HAP-1 (cell line): Measurements from ENCODE around the gene SOCS1.

Experiments used
- DNase-seq, 2 experiments: peaks; one replicate each; pipeline ENCODE4 v3.0.0-alpha.2; 2016 to 2020; ENCODE audit warnings: low spot score in 2 of 2
- H3K27me3 ChIP-seq: fragments of 250-450 bp; sonication (Bioruptor Pico); 2 replicates; pipeline ENCODE4 v1.5.1; 2020; ENCODE audit warnings: low read depth, mild to moderate bottlenecking, moderate library complexity
- H3K36me3 ChIP-seq: fragments of 250-450 bp; sonication (Bioruptor Pico); replicated peaks from 2 replicates; pipeline ENCODE4 v1.5.1; 2020; ENCODE audit warnings: mild to moderate bottlenecking
- H3K4me1 ChIP-seq: fragments of 250-450 bp; sonication (Bioruptor Pico); 2 replicates; pipeline ENCODE4 v1.5.1; 2020; ENCODE audit warnings: mild to moderate bottlenecking
- H3K4me3 ChIP-seq: fragments of 250-450 bp; sonication (Bioruptor Pico); 2 replicates; pipeline ENCODE4 v1.5.1; 2020; ENCODE audit warnings: mild to moderate bottlenecking, moderate library complexity
- H3K9me3 ChIP-seq: fragments of 250-450 bp; sonication (Bioruptor Pico); 2 replicates; pipeline ENCODE4 v1.5.1; 2020; ENCODE audit warnings: mild to moderate bottlenecking, moderate library complexity
- in situ Hi-C: fragments of 300-500 bp; cut with MboI; formaldehyde crosslinking; loops from 3 replicates; pipeline ENCODE4 v1.14.3; 2020; ENCODE audit warnings: low sequenced_read_pairs, inconsistent platforms, mixed read lengths

The SOCS1 gene

GRCh38 chr16:11276896-11277593 is 21.0 kb upstream of the SOCS1 start:
- Histone ChIP-seq H3K36me3 (no peaks in the 10 kb centered on the region), H3K4me1 (no peaks in the 10 kb centered on the region), H3K4me3 (no peak overlapping the region), H3K27me3 (no peaks in the 10 kb centered on the region), H3K9me3 (no peaks in the 10 kb centered on the region)
- no peak for DNase-seq
- in situ Hi-C loops = no loop called here

- DNase-seq = no peak
- no peaks in the 10 kb centered on the region for H3K36me3 ChIP-seq
- no peaks in the 10 kb centered on the region for H3K27me3 ChIP-seq
- H3K4me3 ChIP-seq = no peak within 1 kb of the TSS
- in situ Hi-C loops = no loop called here
- no peaks in the 10 kb centered on the region for H3K9me3 ChIP-seq
- no peaks in the 10 kb centered on the region for H3K4me1 ChIP-seq
These were observed 20.3 kb upstream of the SOCS1 start, which contains the start of gene PRM2 for GRCh38 chr16:11276143-11276895. TSS of gene PRM2 (minus strand) at chr16:11276480. CDS start at chr16:11276370, 110 bp downstream.

- DNase-seq = no peak
- Histone ChIP-seq H3K9me3 (no peaks in the 10 kb centered on the region), H3K27me3 (no peaks in the 10 kb centered on the region), H3K4me3 (no peak overlapping the region), H3K4me1 (no peaks in the 10 kb centered on the region), H3K36me3 (no peaks in the 10 kb centered on the region)
- in situ Hi-C loops = no loop called here
These were observed 19.0 kb upstream of the SOCS1 start for GRCh38 chr16:11274964-11275363.

GRCh38 chr16:11273721-11274324 is 17.8 kb upstream of the SOCS1 start:
- Histone ChIP-seq H3K27me3 (no peaks in the 10 kb centered on the region), H3K9me3 (no peaks in the 10 kb centered on the region), H3K4me1 (no peaks in the 10 kb centered on the region), H3K36me3 (no peaks in the 10 kb centered on the region), H3K4me3 (no peak overlapping the region)
- DNase-seq = no peak
- in situ Hi-C loops = no loop called here

GRCh38 chr16:11272921-11273720 is 17.1 kb upstream of the SOCS1 start, which contains the start of gene PRM3:
TSS of gene PRM3 (minus strand) at chr16:11273629. CDS start at chr16:11273595, 34 bp downstream.
- Histone ChIP-seq H3K4me3 (no peak within 1 kb of the TSS), H3K36me3 (no peaks in the 10 kb centered on the region), H3K4me1 (no peaks in the 10 kb centered on the region), H3K9me3 (no peaks in the 10 kb centered on the region), H3K27me3 (no peaks in the 10 kb centered on the region)
- in situ Hi-C loops = no loop called here
- DNase-seq = no peak

- H3K36me3 ChIP-seq = no peaks in the 10 kb centered on the region
- no peaks in the 10 kb centered on the region for H3K9me3 ChIP-seq
- H3K27me3 ChIP-seq = no peaks in the 10 kb centered on the region
- no peak overlapping the region for H3K4me3 ChIP-seq
- no peaks in the 10 kb centered on the region for H3K4me1 ChIP-seq
- DNase-seq = no peak
- in situ Hi-C loops = no loop called here
These were observed 16.5 kb upstream of the SOCS1 start for GRCh38 chr16:11272484-11272883.

GRCh38 chr16:11271610-11272009 is 15.6 kb upstream of the SOCS1 start:
- H3K4me1 ChIP-seq = no peaks in the 10 kb centered on the region
- no peak overlapping the region for H3K4me3 ChIP-seq
- H3K27me3 ChIP-seq = no peaks in the 10 kb centered on the region
- in situ Hi-C loops = no loop called here
- no peak for DNase-seq
- H3K9me3 ChIP-seq = no peaks in the 10 kb centered on the region
- no peaks in the 10 kb centered on the region for H3K36me3 ChIP-seq

GRCh38 chr16:11270602-11271162 is 14.7 kb upstream of the SOCS1 start:
- in situ Hi-C loops = no loop called here

GRCh38 chr16:11268921-11269375 is 12.9 kb upstream of the SOCS1 start, which contains the start of gene TNP2:
TSS of gene TNP2 (minus strand) at chr16:11269325. CDS start at chr16:11269262, 63 bp downstream.
- DNase-seq = no peak
- no peaks in the 10 kb centered on the region for H3K27me3 ChIP-seq
- H3K36me3 ChIP-seq = no peaks in the 10 kb centered on the region
- no peaks in the 10 kb centered on the region for H3K9me3 ChIP-seq
- H3K4me1 ChIP-seq = no peaks in the 10 kb centered on the region
- in situ Hi-C loops = no loop called here
- no peak within 1 kb of the TSS for H3K4me3 ChIP-seq

More at GRCh38 chr16:11270602-11271162, 14.7 kb upstream of the SOCS1 start:
- Histone ChIP-seq H3K27me3 (no peaks in the 10 kb centered on the region), H3K36me3 (no peaks in the 10 kb centered on the region), H3K4me3 (no peak overlapping the region), H3K4me1 (no peaks in the 10 kb centered on the region), H3K9me3 (no peaks in the 10 kb centered on the region)
- DNase-seq = no peak

GRCh38 chr16:11265124-11265523 is 9.1 kb upstream of the SOCS1 start:
- no peaks in the 10 kb centered on the region for H3K4me1 ChIP-seq
- H3K36me3 ChIP-seq = no peaks in the 10 kb centered on the region
- in situ Hi-C loops = no loop called here
- H3K27me3 ChIP-seq = no peaks in the 10 kb centered on the region
- no peaks in the 10 kb centered on the region for H3K9me3 ChIP-seq
- no peak for DNase-seq
- H3K4me3 ChIP-seq = no peak overlapping the region

GRCh38 chr16:11264155-11264832 is 8.3 kb upstream of the SOCS1 start:
- H3K9me3 ChIP-seq = no peaks in the 10 kb centered on the region
- no peaks in the 10 kb centered on the region for H3K27me3 ChIP-seq
- H3K36me3 ChIP-seq = no peaks in the 10 kb centered on the region
- H3K4me3 ChIP-seq = no peak overlapping the region
- in situ Hi-C loops = loop anchor here (5.0 kb wide), 1 partner anchor 297 kb away; no protein-coding TSS in a partner anchor
- no peak for DNase-seq
- H3K4me1 ChIP-seq = no peaks in the 10 kb centered on the region

- no peak for DNase-seq
- Histone ChIP-seq H3K36me3 (no peaks in the 10 kb centered on the region), H3K4me3 (no peak overlapping the region), H3K4me1 (no peaks in the 10 kb centered on the region), H3K9me3 (no peaks in the 10 kb centered on the region), H3K27me3 (no peaks in the 10 kb centered on the region)
- in situ Hi-C loops = loop anchor here (5.0 kb wide), 1 partner anchor 296 kb away; no protein-coding TSS in a partner anchor
These were observed 7.7 kb upstream of the SOCS1 start for GRCh38 chr16:11263737-11264136.
